Activated CD4-positive, alpha-beta memory T cell treated with anti-CD3 and anti-CD28 coated beads, Interleukin-2, amount 10 ng/mL, durations not matched to agents 7 days and 5 days (primary cell): Measurements from ENCODE around the gene DESI2. TPM values are rescaled to one million over a fixed set of nuclear protein-coding genes. Genes with fewer than 3 reads are reported as not detected.

Source experiments
- CTCF ChIA-PET: fragments of 350-600 bp; sonication (Branson Sonifier 250); formaldehyde crosslinking; loops from one replicate; lab custom pipeline; 2021; ENCODE audit warnings: antibody characterized with exemption, inconsistent platforms; lab: Charles Lee
- POLR2A ChIA-PET: fragments of 350-600 bp; sonication (Branson Sonifier 250); formaldehyde crosslinking; loops from one replicate; lab custom pipeline; 2021; ENCODE audit warnings: antibody characterized with exemption; lab: Charles Lee
- DNase-seq: peaks from one replicate; pipeline ENCODE4 v3.0.0-alpha.2; 2020
- H3K27ac Mint-ChIP-seq: one replicate; pipeline ENCODE4 v1.8.0; 2021; ENCODE audit warnings: mild to moderate bottlenecking, mixed read lengths
- H3K27me3 Mint-ChIP-seq: one replicate; pipeline ENCODE4 v1.8.0; 2021; ENCODE audit warnings: mixed read lengths
- H3K36me3 Mint-ChIP-seq: one replicate; pipeline ENCODE4 v1.8.0; 2021; ENCODE audit warnings: low read depth, mixed read lengths
- H3K4me1 Mint-ChIP-seq: one replicate; pipeline ENCODE4 v1.8.0; 2021; ENCODE audit warnings: mixed read lengths
- H3K4me3 Mint-ChIP-seq: one replicate; pipeline ENCODE4 v1.8.0; 2021; ENCODE audit warnings: mild to moderate bottlenecking, mixed read lengths
- H3K9me3 Mint-ChIP-seq: one replicate; pipeline ENCODE4 v1.8.0; 2021; ENCODE audit warnings: mixed read lengths
- total RNA-seq, 2 experiments: library from RNA; stranded (reverse); gene quantifications; one replicate each; pipeline ENCODE4 v1.2.3, GENCODE V29; 2021

Gene DESI2
- total RNA-seq, 2 experiments from 2014 or later = 26.6 to 31.4 TPM

GRCh38 chr1:244757091-244757939, 104.4 kb downstream of the DESI2 start:
- CTCF ChIA-PET = interaction anchor here (1.5 to 1.6 kb wide), 2 partner anchors 40 to 105 kb away, joined by 3 read pairs; no protein-coding TSS in a partner anchor
- POLR2A ChIA-PET = no interaction called here

More at GRCh38 chr1:244757091-244757939, 104.4 kb downstream of the DESI2 start:
- no peaks in the 10 kb centered on the region for H3K4me1 Mint-ChIP-seq
- no peaks in the 10 kb centered on the region for H3K9me3 Mint-ChIP-seq
- H3K36me3 Mint-ChIP-seq = no peaks in the 10 kb centered on the region
- no peak overlapping the region for H3K27ac Mint-ChIP-seq
- H3K27me3 Mint-ChIP-seq = no peaks in the 10 kb centered on the region
- no peak for DNase-seq
- H3K4me3 Mint-ChIP-seq = no peak overlapping the region

Other genes with a start within 250 kb of the DESI2 start
- gene ADSS2, start 201.2 kb upstream of the DESI2 start, total RNA-seq = 10 to 100 TPM; 53.7 to 54.2 TPM
- under 1 TPM; 0.23 to 0.93 TPM for gene CATSPERE, start 191.9 kb upstream of the DESI2 start, total RNA-seq
- gene COX20, start 182.5 kb downstream of the DESI2 start, total RNA-seq = 10 to 100 TPM; 22.2 to 22.9 TPM
- gene HNRNPU, start 211.4 kb downstream of the DESI2 start, total RNA-seq = 100 to 1,000 TPM; 364 to 371 TPM